T47D (cell line): ENCODE measurements around the gene CSPG5.

ENCODE experiments used
- DNase-seq, 2 experiments: peaks; one replicate each; pipeline versions ENCODE4 v3.0.0 to v3.0.0-alpha.2; 2011 to 2012; ENCODE audit warnings: low read depth in 1 of 2, low spot score in 1 of 2
- JUND ChIP-seq: IDR thresholded peaks from 2 replicates; pipeline ENCODE4 v1.6.1; 2012; ENCODE audit warnings: low read depth
- in situ Hi-C: cut with HindIII; loops from 2 replicates; pipeline ENCODE4 v1.10.0; 2016; ENCODE audit warnings: low sequenced_read_pairs, low pct_unique_long_range_greater_than_20kb

CSPG5 gene

DNA sequence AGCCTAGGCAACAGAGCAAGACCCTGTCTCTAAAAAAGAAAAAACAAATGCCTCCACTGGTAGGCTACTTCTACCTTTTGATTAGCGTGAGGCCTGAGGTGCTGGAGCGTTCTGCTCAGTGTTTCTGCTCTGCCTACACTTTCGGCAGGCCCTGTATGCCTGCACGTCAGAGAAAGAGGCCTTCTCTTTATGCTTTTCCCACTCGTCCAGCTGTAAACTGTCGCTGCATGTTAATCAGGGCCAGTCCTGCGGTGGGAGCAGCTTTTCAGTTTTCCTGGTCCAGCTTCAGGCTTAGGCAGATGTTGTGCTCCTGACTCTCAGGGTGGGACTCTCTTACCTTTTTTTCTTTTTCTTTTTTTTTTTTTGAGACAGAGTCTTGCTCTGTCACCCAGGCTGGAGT, 25.3 kb downstream of the CSPG5 start:
- no peak for DNase-seq
- TF ChIP-seq JUND, result no peak
- in situ Hi-C loops, result no loop called here

DNA sequence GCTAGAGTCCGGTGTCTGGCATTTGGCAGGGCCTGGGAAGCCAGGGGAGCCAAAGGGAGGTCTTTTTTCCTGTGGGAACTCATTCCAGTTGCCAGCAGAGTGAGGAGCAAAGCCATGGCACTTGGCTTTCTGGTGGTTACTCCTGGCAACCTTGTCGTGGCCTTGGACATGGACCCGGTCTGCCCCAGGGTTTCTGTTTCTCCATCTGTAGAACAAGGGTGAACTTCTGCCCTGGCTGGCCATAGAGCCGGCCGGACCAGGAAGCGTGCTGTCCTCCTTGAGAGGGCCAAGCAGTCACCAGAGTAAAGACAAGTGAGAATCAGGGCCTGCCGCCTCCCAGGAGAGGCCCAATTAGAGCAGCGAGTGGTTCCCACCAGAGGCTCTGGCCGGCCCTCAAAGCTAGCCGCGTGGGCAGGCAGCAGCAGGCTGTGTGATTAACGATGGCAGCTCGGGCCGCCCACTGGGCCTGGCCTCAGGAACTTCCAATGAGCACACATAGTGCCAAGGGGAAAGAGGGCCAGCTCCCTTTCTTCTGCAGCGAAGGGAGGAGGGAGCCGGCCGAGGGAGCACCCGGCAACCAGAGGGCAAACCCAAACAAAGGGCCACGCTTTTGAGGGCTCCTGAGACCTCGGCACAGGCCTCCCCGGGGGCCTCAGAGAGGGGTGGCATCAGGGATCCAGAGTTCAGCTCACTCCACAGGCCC, 36.0 kb downstream of the CSPG5 start:
- no peak for TF ChIP-seq JUND
- in situ Hi-C loops, result no loop called here
- no peak for DNase-seq

DNA sequence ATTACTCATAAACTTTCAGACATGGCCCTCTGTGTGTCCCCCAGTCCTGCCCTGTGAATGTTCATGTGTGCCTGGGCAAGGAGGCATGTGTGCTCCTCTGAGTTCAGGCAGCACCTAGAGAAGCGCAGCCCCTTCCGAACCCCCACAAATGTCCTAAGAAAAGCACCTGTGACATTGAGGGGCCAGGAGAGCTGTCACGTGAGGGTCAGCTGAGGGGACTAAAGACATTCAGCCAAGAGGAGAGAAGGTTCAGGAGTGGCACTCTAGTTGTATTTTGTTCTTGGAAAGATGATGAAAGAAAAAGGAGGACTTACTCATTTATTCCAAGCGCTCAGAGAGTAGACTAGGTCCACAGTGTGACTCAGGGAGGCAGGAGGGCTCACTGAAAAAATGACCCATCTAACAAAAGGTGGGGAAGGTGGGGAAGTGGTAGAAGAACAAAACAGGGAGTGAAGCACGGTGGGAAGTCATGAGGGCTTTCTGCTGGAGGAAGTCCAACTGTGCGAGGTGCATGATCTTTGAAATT, 37.0 kb downstream of the CSPG5 start:
- no peak for DNase-seq
- in situ Hi-C loops, result no loop called here

DNA sequence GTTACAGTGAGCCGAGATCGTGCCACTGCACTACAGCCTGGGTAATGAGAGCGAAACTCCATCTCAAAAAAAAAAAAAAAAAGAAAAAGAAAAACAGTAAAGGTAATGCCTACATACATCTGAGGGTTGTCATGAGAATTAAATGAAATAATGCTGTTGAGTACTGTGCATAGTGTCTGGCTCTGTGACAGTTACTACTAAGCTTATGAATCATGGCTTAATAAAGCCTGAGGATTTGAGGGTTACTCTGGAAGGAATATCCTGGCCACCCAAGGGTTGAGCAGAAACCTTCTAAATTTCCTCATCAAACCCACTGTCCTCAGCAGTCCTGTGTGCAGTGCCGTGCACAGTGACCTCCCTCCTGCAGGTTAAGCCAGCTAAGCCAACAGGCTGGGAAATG, 38.4 kb downstream of the CSPG5 start:
- in situ Hi-C loops, result no loop called here
- no peak for DNase-seq
- no peak for TF ChIP-seq JUND

More for the DNA sequence above, 37.0 kb downstream of the CSPG5 start:
- TF ChIP-seq JUND, result no peak

DNA sequence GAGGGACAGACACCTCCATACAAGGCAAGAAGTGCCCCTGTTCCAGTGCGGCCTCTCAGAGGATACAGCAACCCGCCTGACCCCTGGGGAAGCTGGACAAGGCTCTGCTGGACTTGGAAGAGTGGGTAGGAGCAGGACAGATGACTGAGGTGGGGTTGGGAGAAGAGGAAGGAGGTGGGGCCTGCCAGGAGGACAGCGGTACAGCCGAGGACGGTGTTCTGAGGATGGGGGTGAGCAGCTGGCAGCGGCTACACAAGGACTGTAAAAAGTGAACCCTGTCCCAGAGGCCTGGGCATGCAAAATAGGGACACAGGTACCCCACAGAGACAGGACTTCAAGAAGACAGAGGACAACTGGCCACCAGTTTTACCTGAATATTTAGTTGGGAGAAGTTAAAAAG, 41.7 kb downstream of the CSPG5 start:
- no peak for TF ChIP-seq JUND
- DNase-seq, result no peak
- in situ Hi-C loops, result no loop called here

DNA sequence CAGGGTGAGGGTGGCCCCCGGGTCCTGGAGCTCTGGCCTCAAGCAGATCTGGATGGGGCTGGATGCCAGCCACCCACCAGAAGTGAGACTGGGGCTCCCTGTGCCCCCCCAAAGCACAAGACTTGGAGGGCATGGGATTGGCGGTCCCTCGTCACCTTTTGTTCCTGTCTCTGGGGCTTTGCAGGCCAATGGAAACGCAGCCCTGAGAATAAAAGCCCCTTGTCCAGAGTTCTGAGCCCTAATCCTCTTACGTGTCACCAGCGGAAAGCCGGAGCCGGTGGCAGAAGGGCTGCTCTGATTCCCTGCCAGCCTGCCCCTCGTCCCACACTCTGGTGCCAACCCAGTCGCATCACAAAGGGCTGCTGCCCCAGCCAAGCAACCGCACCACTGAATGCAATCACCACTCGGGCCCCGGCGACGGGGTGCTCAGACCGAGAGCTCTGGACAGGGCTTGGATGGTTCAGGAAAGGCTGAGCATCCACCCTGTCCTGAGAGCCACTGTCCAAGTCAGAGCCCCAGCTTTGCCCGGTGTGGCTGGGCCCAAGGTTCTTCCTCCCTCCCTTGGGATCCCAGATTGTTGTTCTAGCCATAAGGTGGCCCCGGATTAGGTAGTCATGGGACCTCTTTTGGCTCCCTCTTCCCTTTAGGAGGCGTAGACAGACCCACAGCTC, 42.3 kb downstream of the CSPG5 start:
- DNase-seq, result no peak
- in situ Hi-C loops, result no loop called here
- no peak for TF ChIP-seq JUND

DNA sequence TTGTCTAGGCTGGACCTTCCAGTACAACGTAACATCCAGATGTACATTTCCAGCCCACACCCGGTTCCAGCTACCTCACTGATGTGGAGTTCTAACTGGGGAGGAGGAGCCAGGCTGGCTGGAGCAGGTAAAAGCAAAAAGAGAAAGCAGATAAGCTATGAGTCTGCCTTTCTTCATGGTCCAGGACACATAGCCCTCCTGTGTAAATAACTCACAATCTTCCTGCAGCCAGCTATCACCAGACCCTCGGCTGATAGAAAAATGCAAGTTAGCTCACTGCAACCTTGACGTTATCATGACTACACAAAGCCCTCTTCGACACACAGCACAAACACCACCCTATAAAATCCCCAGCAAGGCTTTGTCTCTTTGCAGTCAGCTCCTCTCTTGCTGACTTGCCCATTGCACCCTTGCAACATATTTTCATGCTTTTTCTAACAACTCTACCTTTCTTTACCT, 44.6 kb downstream of the CSPG5 start:
- no peak for TF ChIP-seq JUND
- in situ Hi-C loops, result no loop called here
- no peak for DNase-seq

DNA sequence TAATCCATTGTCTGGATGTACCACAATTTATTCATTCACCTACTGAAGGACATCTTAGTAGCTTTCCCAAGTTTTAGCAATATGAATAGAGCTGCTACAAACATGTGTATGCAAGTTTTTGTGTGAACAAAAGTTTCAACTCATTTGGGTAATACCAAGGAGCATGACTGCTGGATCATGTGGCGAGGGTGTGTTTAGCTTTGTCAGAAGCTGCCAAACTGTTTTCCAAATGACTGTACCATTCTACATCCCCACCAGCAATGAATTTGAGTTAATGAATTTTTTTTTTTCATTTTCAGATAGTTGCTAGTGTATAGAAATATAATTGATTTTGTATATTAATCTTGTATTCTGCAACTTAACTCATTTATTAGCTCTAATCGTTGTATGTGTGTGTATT, 45.2 kb downstream of the CSPG5 start:
- in situ Hi-C loops, result no loop called here
- DNase-seq, result no peak
- no peak for TF ChIP-seq JUND

DNA sequence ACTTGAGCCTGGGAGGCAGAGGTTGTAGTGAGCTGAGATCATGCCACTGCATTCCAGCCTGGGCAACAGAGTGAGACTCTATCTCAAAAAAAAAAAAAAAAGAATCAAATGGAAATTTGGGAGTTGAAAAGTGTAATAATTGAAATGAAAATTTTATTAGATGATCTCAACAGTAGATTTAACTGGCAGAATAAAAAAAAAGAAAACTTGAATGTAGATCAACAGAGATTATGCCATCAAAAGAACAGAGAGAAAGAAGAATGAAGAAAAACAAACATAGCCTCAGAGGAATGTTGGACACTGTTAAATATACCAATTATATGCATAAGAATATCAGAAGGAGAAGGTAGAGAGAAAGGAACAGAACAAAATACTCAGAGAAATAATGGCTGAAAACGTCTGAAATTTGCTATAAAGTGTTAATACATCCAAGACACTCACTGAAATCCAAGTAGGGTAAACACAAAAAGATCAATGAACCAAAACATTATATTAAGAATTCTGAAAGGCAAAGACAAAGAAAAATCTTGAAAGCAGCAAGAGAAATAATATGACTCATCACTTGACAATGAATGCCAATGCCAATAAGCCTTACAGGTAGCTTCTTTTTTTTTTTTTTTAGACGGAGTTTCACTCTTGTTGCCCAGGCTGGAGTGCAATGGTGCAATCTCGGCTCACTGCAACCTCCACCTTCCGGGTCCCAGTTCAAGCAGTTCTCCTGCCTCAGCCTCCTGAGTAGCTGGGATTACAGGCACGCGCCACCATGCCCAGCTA, 50.5 kb downstream of the CSPG5 start:
- DNase-seq, result peak in 1 of 2 experiments; percentile 12
- in situ Hi-C loops, result no loop called here
- no peak for TF ChIP-seq JUND

DNA sequence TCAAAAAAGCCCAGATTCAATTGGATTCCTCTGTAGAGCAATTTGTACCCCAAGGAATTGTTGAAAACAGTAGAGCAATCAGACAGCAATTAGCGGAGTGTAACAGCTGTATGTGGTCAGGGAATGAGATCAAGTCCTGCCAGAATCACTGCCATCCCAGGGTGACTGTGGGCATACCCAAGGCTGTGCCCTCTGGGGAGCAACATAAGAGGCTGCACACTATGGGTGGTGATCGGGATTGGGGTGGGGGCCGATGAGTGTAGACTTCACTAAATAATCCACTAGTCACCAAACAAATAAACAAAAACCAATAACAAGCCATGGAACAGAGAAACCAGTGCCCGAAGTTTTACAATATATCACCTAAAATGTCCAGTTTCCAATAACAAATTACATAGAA, 53.0 kb downstream of the CSPG5 start:
- DNase-seq, result no peak
- in situ Hi-C loops, result no loop called here
- no peak for TF ChIP-seq JUND

DNA sequence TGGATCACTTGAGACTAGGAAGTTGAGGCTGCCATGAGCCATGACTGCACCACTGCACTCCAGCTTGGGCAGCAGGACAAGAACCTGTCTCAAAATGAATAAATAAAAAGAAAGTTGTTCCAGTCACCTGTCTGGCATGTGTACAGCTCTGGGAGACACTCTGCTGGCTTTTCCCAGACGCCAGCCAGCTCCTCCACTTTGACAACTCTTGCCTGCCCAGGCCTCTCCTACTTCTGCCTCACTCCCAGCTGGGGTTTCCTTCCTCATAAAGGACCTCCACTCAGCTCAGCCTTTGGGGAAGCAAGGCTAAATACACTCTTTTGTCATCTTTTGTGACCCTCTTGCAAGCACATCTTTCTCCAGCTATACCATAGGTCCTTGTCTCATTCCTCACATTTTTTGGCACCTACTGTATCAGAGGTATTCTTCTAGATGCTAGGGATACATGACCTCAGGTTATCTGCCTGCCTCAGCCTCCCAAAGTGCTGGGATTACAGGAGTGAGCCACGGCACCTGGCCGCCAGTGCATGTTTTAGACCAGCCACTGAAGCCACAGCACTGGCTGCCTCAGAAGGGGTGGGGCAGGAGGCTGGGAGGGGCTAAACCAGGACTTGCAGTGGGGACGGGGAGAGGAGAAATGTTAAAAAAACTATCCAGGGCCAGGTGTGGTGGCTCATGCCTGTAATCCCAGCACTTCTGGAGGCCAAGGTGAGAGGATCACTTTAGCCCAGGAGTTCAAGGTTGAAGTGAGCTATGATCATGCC, 55.2 kb downstream of the CSPG5 start:
- no peak for TF ChIP-seq JUND
- in situ Hi-C loops, result no loop called here
- no peak for DNase-seq
